ENCODE data around the gene SGCG. TPM values are rescaled to one million over a fixed set of nuclear protein-coding genes. Genes with fewer than 3 reads are reported as not detected.

The SGCG gene
- total and polyA plus RNA-seq, 9 donors = 0.15 to 2.6 (median 1.1) TPM; not detected in 5

GRCh38 chr13:23279321-23279720 lies 98.5 kb downstream of the SGCG start:
- 16 to 49% (median 19%) methylated on average over 5 of the region's 5 CpGs for WGBS, 3 donors
- Histone ChIP-seq H3K36me3 (no peaks in the 10 kb centered on the region), H3K27ac (no peak overlapping the region), H3K4me3 (no peak overlapping the region), H3K4me1 (ENCODE audit: insufficient read depth) (no peaks in the 10 kb centered on the region), H3K27me3 (no peaks in the 10 kb centered on the region), H3K9me3 (no peaks in the 10 kb centered on the region)
- DNase-seq = no peak
- intact Hi-C loops (cut with DNase I) = no loop called here
- TF ChIP-seq, protein P1, sequence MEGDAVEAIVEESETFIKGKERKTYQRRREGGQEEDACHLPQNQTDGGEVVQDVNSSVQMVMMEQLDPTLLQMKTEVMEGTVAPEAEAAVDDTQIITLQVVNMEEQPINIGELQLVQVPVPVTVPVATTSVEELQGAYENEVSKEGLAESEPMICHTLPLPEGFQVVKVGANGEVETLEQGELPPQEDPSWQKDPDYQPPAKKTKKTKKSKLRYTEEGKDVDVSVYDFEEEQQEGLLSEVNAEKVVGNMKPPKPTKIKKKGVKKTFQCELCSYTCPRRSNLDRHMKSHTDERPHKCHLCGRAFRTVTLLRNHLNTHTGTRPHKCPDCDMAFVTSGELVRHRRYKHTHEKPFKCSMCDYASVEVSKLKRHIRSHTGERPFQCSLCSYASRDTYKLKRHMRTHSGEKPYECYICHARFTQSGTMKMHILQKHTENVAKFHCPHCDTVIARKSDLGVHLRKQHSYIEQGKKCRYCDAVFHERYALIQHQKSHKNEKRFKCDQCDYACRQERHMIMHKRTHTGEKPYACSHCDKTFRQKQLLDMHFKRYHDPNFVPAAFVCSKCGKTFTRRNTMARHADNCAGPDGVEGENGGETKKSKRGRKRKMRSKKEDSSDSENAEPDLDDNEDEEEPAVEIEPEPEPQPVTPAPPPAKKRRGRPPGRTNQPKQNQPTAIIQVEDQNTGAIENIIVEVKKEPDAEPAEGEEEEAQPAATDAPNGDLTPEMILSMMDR (IDR thresholded peaks at IDR 0.05) = no peak
- TF ChIP-seq EP300 (IDR thresholded peaks at IDR 0.05) = no peak
- TF ChIP-seq POLR2A (IDR thresholded peaks at IDR 0.05) = no peak

DNA sequence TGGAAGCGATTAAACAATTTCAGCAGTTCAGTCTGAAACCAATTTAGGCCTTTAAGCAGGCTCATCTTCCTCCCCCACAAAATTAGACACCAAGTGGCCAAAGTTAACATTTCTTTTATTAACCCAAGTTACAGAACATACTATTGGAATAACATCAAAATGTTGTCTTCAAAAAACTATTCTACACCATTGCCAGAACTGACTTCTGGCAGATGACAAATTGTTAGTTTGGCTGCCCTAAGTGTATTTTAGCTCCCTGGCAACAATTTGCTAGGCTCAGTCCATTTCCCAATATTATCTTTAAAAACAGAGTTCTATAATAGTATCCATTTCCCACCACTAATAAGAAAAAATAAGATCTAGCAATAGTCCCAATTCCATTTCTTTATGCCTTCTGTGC lies 107.8 kb downstream of the SGCG start:
- no peak for DNase-seq
- Histone ChIP-seq H3K27me3 (no peaks in the 10 kb centered on the region), H3K36me3 (no peaks in the 10 kb centered on the region), H3K27ac (no peak overlapping the region), H3K4me1 (ENCODE audit: insufficient read depth) (peaks cover 2% of the 10 kb centered on the region), H3K9me3 (no peaks in the 10 kb centered on the region), H3K4me3 (no peak overlapping the region)
- 67 to 74% (median 69%) methylated on average over 1 of the region's 1 CpG for WGBS, 3 donors
- TF ChIP-seq, protein P1 (IDR thresholded peaks at IDR 0.05) = no peak
- TF ChIP-seq POLR2A (IDR thresholded peaks at IDR 0.05) = no peak
- no peak for TF ChIP-seq EP300 (IDR thresholded peaks at IDR 0.05)
- intact Hi-C loops (cut with DNase I) = no loop called here

- no peaks in the 10 kb centered on the region for H3K9me3 ChIP-seq
- no peak for DNase-seq
- intact Hi-C loops (cut with DNase I) = no loop called here
- no peak overlapping the region for H3K27ac ChIP-seq
- no peak overlapping the region for H3K4me3 ChIP-seq
- no peaks in the 10 kb centered on the region for H3K36me3 ChIP-seq
- no peak for TF ChIP-seq EP300 (IDR thresholded peaks at IDR 0.05)
- TF ChIP-seq, protein P1 (IDR thresholded peaks at IDR 0.05) = no peak
- WGBS, 3 donors = 37 to 49% (median 46%) methylated on average over 7 of the region's 7 CpGs
- H3K4me1 ChIP-seq (ENCODE audit: insufficient read depth) = peaks cover 2% of the 10 kb centered on the region
- H3K27me3 ChIP-seq = no peaks in the 10 kb centered on the region
These were observed 108.2 kb downstream of the SGCG start for GRCh38 chr13:23288995-23289394.

DNA sequence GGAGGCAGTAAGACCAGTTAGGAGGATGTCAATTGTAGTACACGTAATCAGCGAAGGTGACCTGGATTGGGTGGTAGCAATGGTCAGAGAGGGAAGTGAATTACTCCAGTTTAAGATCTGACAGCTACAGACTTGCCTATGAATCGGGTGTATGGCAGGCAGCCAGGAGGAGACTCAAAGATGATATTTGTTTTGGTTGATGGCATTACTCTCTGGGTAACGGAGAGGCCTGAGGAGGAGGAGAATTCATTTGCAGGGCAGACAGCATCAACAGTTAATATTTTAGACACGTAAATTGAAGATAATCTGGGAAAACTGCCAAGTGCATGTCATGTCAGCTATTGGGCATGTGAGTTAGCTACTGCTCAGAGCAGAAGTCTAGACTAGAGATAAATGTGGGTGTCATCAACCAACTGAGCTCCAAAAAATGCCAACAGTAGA lies 109.2 kb downstream of the SGCG start:
- no peak for DNase-seq
- WGBS, 3 donors = 43 to 47% (median 44%) methylated on average over 5 of the region's 5 CpGs
- no peaks in the 10 kb centered on the region for H3K27me3 ChIP-seq
- intact Hi-C loops (cut with DNase I) = no loop called here
- H3K27ac ChIP-seq = no peak overlapping the region
- no peak for TF ChIP-seq EP300 (IDR thresholded peaks at IDR 0.05)
- TF ChIP-seq POLR2A (IDR thresholded peaks at IDR 0.05) = no peak
- TF ChIP-seq, protein P1 (IDR thresholded peaks at IDR 0.05) = no peak
- no peaks in the 10 kb centered on the region for H3K9me3 ChIP-seq
- no peaks in the 10 kb centered on the region for H3K36me3 ChIP-seq
- H3K4me1 ChIP-seq (ENCODE audit: insufficient read depth) = peaks cover 2% of the 10 kb centered on the region
- H3K4me3 ChIP-seq = no peak overlapping the region
